PC-3 (cell line): ENCODE data around the gene CFH. TPM values are rescaled to one million over a fixed set of nuclear protein-coding genes. Genes with fewer than 3 reads are reported as not detected.

Experiments
- ATAC-seq: fragments of 200-7000 bp; cut with Tn5 transposase; 2 replicates; pipeline ENCODE4 v1.9.1; 2020; ENCODE audit warnings: mild to moderate bottlenecking, moderate library complexity
- BruUV-seq: library from RNA; stranded (reverse); fragments of 400-500 nt; replicated peaks from 2 replicates; lab custom pipeline; 2021; lab: Mats Ljungman, UMichigan
- CTCF ChIA-PET: fragments of 300-600 bp; sonication (Branson Sonifier 250); formaldehyde crosslinking; loops from one replicate; lab custom pipeline; 2022; ENCODE audit warnings: antibody characterized with exemption; lab: Charles Lee
- POLR2A ChIA-PET: fragments of 300-600 bp; sonication (Branson Sonifier 250); formaldehyde crosslinking; loops from one replicate; lab custom pipeline; 2022; ENCODE audit warnings: antibody characterized with exemption; ENCODE audit not compliant: unreplicated experiment; lab: Charles Lee
- DNase-seq: peaks from one replicate; pipeline ENCODE4 v3.0.0-alpha.2; 2015
- H2AFZ ChIP-seq: fragments of 300-600 bp; sonication (generic); 2 replicates; pipeline ENCODE4 v1.6.0; 2016; ENCODE audit warnings: antibody characterized with exemption, low read length
- H3F3A ChIP-seq: fragments of 300-600 bp; sonication (generic); one replicate; pipeline ENCODE4 v1.6.0; 2017; ENCODE audit warnings: antibody characterized with exemption, low read length, control low read depth, mild to moderate bottlenecking; ENCODE audit not compliant: unreplicated experiment
- H3K27ac ChIP-seq: fragments of 300-600 bp; sonication (generic); 2 replicates; pipeline ENCODE4 v1.5.1; 2016; ENCODE audit warnings: mild to moderate bottlenecking, low read length
- H3K27me3 ChIP-seq: fragments of 300-600 bp; sonication (generic); 2 replicates; pipeline ENCODE4 v1.6.1; 2016; ENCODE audit warnings: low read length, mixed read lengths
- H3K36me3 ChIP-seq: fragments of 300-600 bp; sonication (generic); 2 replicates; pipeline ENCODE4 v1.6.1; 2016; ENCODE audit warnings: low read depth, mixed run types, low read length, mixed read lengths
- H3K4me1 ChIP-seq: fragments of 300-600 bp; sonication (generic); 2 replicates; pipeline ENCODE4 v1.5.1; 2016; ENCODE audit warnings: low read length; ENCODE audit not compliant: insufficient read depth
- H3K4me2 ChIP-seq: fragments of 300-600 bp; sonication (generic); 2 replicates; pipeline ENCODE4 v1.6.0; 2016; ENCODE audit warnings: low read length
- H3K4me3 ChIP-seq: fragments of 300-600 bp; sonication (generic); 2 replicates; pipeline ENCODE4 v1.5.1; 2016; ENCODE audit warnings: mild to moderate bottlenecking, low read length, mixed read lengths
- H3K79me2 ChIP-seq: fragments of 300-600 bp; sonication (generic); 2 replicates; pipeline ENCODE4 v1.6.1; 2017; ENCODE audit warnings: low read length, mixed read lengths
- H3K9ac ChIP-seq: fragments of 300-600 bp; sonication (generic); 2 replicates; pipeline ENCODE4 v1.6.0; 2016; ENCODE audit warnings: mild to moderate bottlenecking, low read length
- H3K9me2 ChIP-seq: fragments of 300-600 bp; sonication (generic); replicated peaks from 2 replicates; pipeline ENCODE4 v1.6.1; 2016; ENCODE audit warnings: mixed run types, low read length, mixed read lengths
- H3K9me3 ChIP-seq: fragments of 300-600 bp; sonication (generic); 2 replicates; pipeline ENCODE4 v1.6.1; 2016; ENCODE audit warnings: low read length, mixed read lengths
- H4K20me1 ChIP-seq: fragments of 300-600 bp; sonication (generic); 2 replicates; pipeline ENCODE4 v1.6.1; 2016; ENCODE audit warnings: low read length, mixed read lengths
- CTCF ChIP-seq: fragments of 300-600 bp; sonication (generic); conservative IDR thresholded peaks from 2 replicates; pipeline ENCODE4 v1.5.1; 2017; ENCODE audit warnings: antibody characterized with exemption, low read depth, mild to moderate bottlenecking, low read length
- EZH2 ChIP-seq: fragments of 300-600 bp; sonication (generic); IDR thresholded peaks from one replicate; pipeline ENCODE4 v1.6.1; 2017; ENCODE audit warnings: antibody characterized with exemption, mild to moderate bottlenecking, low read length; ENCODE audit not compliant: unreplicated experiment
- EZH2phosphoT487 ChIP-seq: fragments of 300-600 bp; sonication (generic); IDR thresholded peaks from 2 replicates; pipeline ENCODE4 v1.6.1; 2018; ENCODE audit warnings: mild to moderate bottlenecking, antibody characterized with exemption, low read length, borderline replicate concordance
- intact Hi-C: fragments of 100-400 bp; cut with micrococcal nuclease; formaldehyde crosslinking; loops from 2 replicates; pipeline ENCODE4 v1.9.0; 2023
- total RNA-seq: library from RNA; depleted of rRNA; stranded (reverse); fragments of >200 nt; gene quantifications from 2 replicates; pipeline ENCODE4 v1.2.3, GENCODE V29; 2014

CFH gene
- total RNA-seq, 1 experiment from 2014 or later, result 0.80 TPM

GRCh38 chr1:196655494-196655893, 3.7 kb downstream of the CFH start:
- CTCF ChIA-PET, result no interaction called here
- Histone ChIP-seq H4K20me1 (no peaks in the 10 kb centered on the region), H3K9me3 (no peaks in the 10 kb centered on the region), H3K9ac (no peak overlapping the region), H3K4me2 (no peak overlapping the region), H3K27ac (no peak overlapping the region), H3K36me3 (no peaks in the 10 kb centered on the region), H3K27me3 (no peaks in the 10 kb centered on the region), H2AFZ (no peak overlapping the region), H3F3A (no peaks in the 10 kb centered on the region), H3K4me1 (peaks cover 7% of the 10 kb centered on the region; the same call in 1 of the 2 replicates), H3K4me3 (no peak overlapping the region), H3K9me2 (no peaks in the 10 kb centered on the region), H3K79me2 (no peaks in the 10 kb centered on the region)
- TF ChIP-seq CTCF (no peak), EZH2phosphoT487 (no peak)
- no TSS peak for BruUV-seq
- POLR2A ChIA-PET, result no interaction called here
- DNase-seq, result no peak
- intact Hi-C loops, result no loop called here
- no peak for ATAC-seq

GRCh38 chr1:196659471-196659870, 7.6 kb downstream of the CFH start:
- ChIA-PET POLR2A (no interaction called here), CTCF (no interaction called here)
- no peaks in the 10 kb centered on the region for H3K9me3 ChIP-seq
- no peaks in the 10 kb centered on the region for H3K4me1 ChIP-seq
- no peak overlapping the region for H3K27ac ChIP-seq
- H2AFZ ChIP-seq, result no peak overlapping the region
- no peak for TF ChIP-seq EZH2phosphoT487
- H3K9ac ChIP-seq, result no peak overlapping the region
- no TSS peak for BruUV-seq
- no peaks in the 10 kb centered on the region for H3K79me2 ChIP-seq
- H3K4me2 ChIP-seq, result no peak overlapping the region
- no peak for ATAC-seq
- H3K4me3 ChIP-seq, result no peak overlapping the region
- no peaks in the 10 kb centered on the region for H3K9me2 ChIP-seq
- H3K36me3 ChIP-seq, result no peaks in the 10 kb centered on the region
- DNase-seq, result no peak
- no peaks in the 10 kb centered on the region for H3F3A ChIP-seq
- H3K27me3 ChIP-seq, result no peaks in the 10 kb centered on the region
- intact Hi-C loops, result no loop called here
- no peaks in the 10 kb centered on the region for H4K20me1 ChIP-seq

- Histone ChIP-seq H3K27ac (no peak overlapping the region), H3F3A (no peaks in the 10 kb centered on the region), H3K27me3 (no peaks in the 10 kb centered on the region), H2AFZ (no peak overlapping the region), H3K9me2 (no peaks in the 10 kb centered on the region), H3K9ac (no peak overlapping the region), H3K4me3 (no peak overlapping the region), H4K20me1 (no peaks in the 10 kb centered on the region), H3K9me3 (no peaks in the 10 kb centered on the region), H3K79me2 (no peaks in the 10 kb centered on the region), H3K4me1 (no peaks in the 10 kb centered on the region), H3K4me2 (no peak overlapping the region), H3K36me3 (no peaks in the 10 kb centered on the region)
- ChIA-PET CTCF (interaction anchor here (0.6 kb wide), 2 partner anchors 250 to 305 kb away, joined by 3 to 4 read pairs; no protein-coding TSS in a partner anchor), POLR2A (no interaction called here)
- BruUV-seq, result no TSS peak
- DNase-seq, result no peak
- no peak for ATAC-seq
- intact Hi-C loops, result loop anchor here (5.0 kb wide), 1 partner anchor 513 kb away; no protein-coding TSS in a partner anchor
- TF ChIP-seq CTCF (no peak), EZH2phosphoT487 (no peak), EZH2 (no peak)
Measured at GRCh38 chr1:196660272-196660671, 8.4 kb downstream of the CFH start.
